PC-9 (cell line): ENCODE data around the gene COL24A1. TPM values are rescaled to one million over a fixed set of nuclear protein-coding genes. Genes with fewer than 3 reads are reported as not detected.
A peak's percentile ranks its signal among the peaks of the same experiment; 100 is the strongest.
"Not testable (repeated sequence)": the region's sequence is repeated elsewhere in the genome, so short reads cannot be mapped to it uniquely, and the experiment has no call there.

ENCODE experiments used
- BruUV-seq: library from RNA; stranded (reverse); fragments of 400-500 nt; replicated peaks from 2 replicates; lab custom pipeline; 2021; lab: Mats Ljungman, UMichigan
- CTCF ChIA-PET: fragments of 300-600 bp; sonication (Branson Sonifier 250); formaldehyde crosslinking; loops from one replicate; lab custom pipeline; 2022; ENCODE audit warnings: antibody characterized with exemption; lab: Charles Lee
- POLR2A ChIA-PET: fragments of 300-600 bp; sonication (Branson Sonifier 250); formaldehyde crosslinking; loops from one replicate; lab custom pipeline; 2022; ENCODE audit warnings: antibody characterized with exemption; ENCODE audit not compliant: unreplicated experiment; lab: Charles Lee
- DNase-seq, 2 experiments: peaks; one replicate each; pipeline versions ENCODE4 v3.0.0 to v3.0.0-alpha.2; 2015 to 2022; ENCODE audit warnings: mixed read lengths in 1 of 2
- H2AFZ ChIP-seq: fragments of 200-600 bp; sonication (generic); 2 replicates; pipeline ENCODE4 v1.8.1; 2017; ENCODE audit warnings: antibody characterized with exemption
- H3F3A ChIP-seq: fragments of 200-600 bp; sonication (generic); 2 replicates; pipeline ENCODE4 v1.8.1; 2017; ENCODE audit warnings: antibody characterized with exemption, mild to moderate bottlenecking, low read depth; ENCODE audit not compliant: insufficient read depth
- H3K27ac ChIP-seq: fragments of 200-600 bp; sonication (generic); 2 replicates; pipeline ENCODE4 v1.6.1; 2016; ENCODE audit warnings: mixed run types
- H3K27me3 ChIP-seq: fragments of 200-600 bp; sonication (generic); 2 replicates; pipeline ENCODE4 v1.6.1; 2016; ENCODE audit warnings: low read depth, mixed run types; ENCODE audit not compliant: insufficient read depth
- H3K36me3 ChIP-seq: fragments of 200-600 bp; sonication (generic); 2 replicates; pipeline ENCODE4 v1.6.1; 2016; ENCODE audit warnings: low read depth, mixed run types
- H3K4me1 ChIP-seq: fragments of 200-600 bp; sonication (generic); replicated peaks from 2 replicates; pipeline ENCODE4 v1.6.1; 2016; ENCODE audit warnings: mixed run types; ENCODE audit not compliant: insufficient read depth
- H3K4me2 ChIP-seq: fragments of 200-600 bp; sonication (generic); 2 replicates; pipeline ENCODE4 v1.6.1; 2017; ENCODE audit warnings: mixed run types
- H3K4me3 ChIP-seq: fragments of 200-600 bp; sonication (generic); 2 replicates; pipeline ENCODE4 v1.6.1; 2016; ENCODE audit warnings: mixed run types
- H3K79me2 ChIP-seq: fragments of 200-600 bp; sonication (generic); 2 replicates; pipeline ENCODE4 v1.6.1; 2017; ENCODE audit warnings: low read depth, mixed run types
- H3K9me2 ChIP-seq: fragments of 200-600 bp; sonication (generic); 2 replicates; pipeline ENCODE4 v1.8.1; 2017; ENCODE audit warnings: mild to moderate bottlenecking; ENCODE audit not compliant: insufficient read depth
- H3K9me3 ChIP-seq: fragments of 200-600 bp; sonication (generic); 2 replicates; pipeline ENCODE4 v1.8.1; 2016; ENCODE audit warnings: low read depth; ENCODE audit not compliant: insufficient read depth
- H4K20me1 ChIP-seq: fragments of 200-600 bp; sonication (generic); 2 replicates; pipeline ENCODE4 v1.8.1; 2017; ENCODE audit not compliant: insufficient read depth
- CTCF ChIP-seq: fragments of 200-600 bp; sonication (generic); conservative IDR thresholded peaks from 2 replicates; pipeline ENCODE4 v1.6.1; 2017; ENCODE audit warnings: mixed run types, antibody characterized with exemption, mild to moderate bottlenecking, moderate library complexity
- EZH2 ChIP-seq: fragments of 200-600 bp; sonication (generic); IDR thresholded peaks from 2 replicates; pipeline ENCODE4 v1.8.0; 2017; ENCODE audit warnings: antibody characterized with exemption, low read depth
- intact Hi-C: fragments of 100-400 bp; cut with micrococcal nuclease; formaldehyde crosslinking; loops from one replicate; pipeline ENCODE4 v1.10.0; 2022; ENCODE audit not compliant: unreplicated experiment
- total RNA-seq: library from RNA; stranded (reverse); gene quantifications from 2 replicates; pipeline ENCODE4 v1.2.3, GENCODE V29; 2021

Gene COL24A1
- total RNA-seq, 1 experiment from 2014 or later: 0.15 TPM

GRCh38 chr1:86085741-86086409 lies 70.7 kb downstream of the COL24A1 start:
- ChIA-PET CTCF (no interaction called here), POLR2A (no interaction called here)
- Histone ChIP-seq H3F3A (no peaks in the 10 kb centered on the region), H3K79me2 (no peaks in the 10 kb centered on the region), H3K9me2 (no peaks in the 10 kb centered on the region; the same call in 1 of the 2 replicates), H3K4me1 (no peaks in the 10 kb centered on the region), H3K4me2 (no peak overlapping the region), H3K4me3 (no peak overlapping the region), H3K27ac (no peak overlapping the region), H3K36me3 (no peaks in the 10 kb centered on the region), H2AFZ (no peak overlapping the region), H4K20me1 (no peaks in the 10 kb centered on the region), H3K9me3 (no peaks in the 10 kb centered on the region), H3K27me3 (no peaks in the 10 kb centered on the region)
- intact Hi-C loops: no loop called here
- no peak for DNase-seq
- TF ChIP-seq EZH2: no peak
- TF ChIP-seq CTCF: no peak
- no TSS peak for BruUV-seq

DNA sequence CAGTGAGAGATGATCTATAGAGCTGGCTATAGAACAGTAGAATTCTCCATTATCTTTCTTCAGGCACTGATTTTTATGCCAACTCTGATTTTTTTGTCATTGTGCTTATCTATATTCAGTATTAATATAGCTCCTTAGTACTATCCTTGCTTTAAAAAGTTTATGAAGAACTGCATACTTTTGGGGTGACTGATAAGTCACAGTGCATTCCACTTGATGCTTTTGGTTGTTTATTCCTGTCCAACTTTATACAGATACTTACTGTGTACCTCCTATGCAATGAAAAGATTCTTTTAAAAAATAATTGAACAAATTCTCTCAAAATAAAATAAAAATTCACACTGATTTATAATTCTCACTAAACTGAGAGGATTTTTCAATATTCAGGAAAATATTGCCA lies 71.6 kb downstream of the COL24A1 start:
- Histone ChIP-seq H3K9me2 (no peaks in the 10 kb centered on the region; the same call in 1 of the 2 replicates), H3K27ac (no peak overlapping the region), H3K27me3 (no peaks in the 10 kb centered on the region), H3F3A (no peaks in the 10 kb centered on the region), H3K36me3 (no peaks in the 10 kb centered on the region), H3K4me2 (no peak overlapping the region), H3K4me3 (no peak overlapping the region), H4K20me1 (no peaks in the 10 kb centered on the region), H3K9me3 (no peaks in the 10 kb centered on the region), H2AFZ (no peak overlapping the region; the same call in 1 of the 2 replicates), H3K79me2 (no peaks in the 10 kb centered on the region), H3K4me1 (no peaks in the 10 kb centered on the region)
- no peak for DNase-seq
- intact Hi-C loops: no loop called here
- POLR2A ChIA-PET: no interaction called here
- CTCF ChIA-PET: no interaction called here
- TF ChIP-seq EZH2 (no peak), CTCF (no peak)
- no TSS peak for BruUV-seq

- Histone ChIP-seq H2AFZ (no peak overlapping the region), H3K79me2 (no peaks in the 10 kb centered on the region), H3K4me2 (no peak overlapping the region), H3F3A (no peaks in the 10 kb centered on the region), H3K27me3 (no peaks in the 10 kb centered on the region), H3K27ac (no peak overlapping the region), H3K4me3 (no peak overlapping the region), H4K20me1 (no peaks in the 10 kb centered on the region), H3K9me3 (no peaks in the 10 kb centered on the region), H3K9me2 (no peaks in the 10 kb centered on the region), H3K36me3 (no peaks in the 10 kb centered on the region), H3K4me1 (no peaks in the 10 kb centered on the region)
- TF ChIP-seq CTCF (peak; percentile 52), EZH2 (no peak)
- CTCF ChIA-PET: no interaction called here
- intact Hi-C loops: no loop called here
- no peak for DNase-seq
- POLR2A ChIA-PET: no interaction called here
- no TSS peak for BruUV-seq
Observed at GRCh38 chr1:86082183-86082582, 74.4 kb downstream of the COL24A1 start.

- CTCF ChIA-PET, H3K27ac ChIP-seq, H3K27me3 ChIP-seq, H2AFZ ChIP-seq, H3K9me3 ChIP-seq, H3K79me2 ChIP-seq, H3K36me3 ChIP-seq, H3K4me1 ChIP-seq, H4K20me1 ChIP-seq, H3K9me2 ChIP-seq, H3F3A ChIP-seq, DNase-seq, BruUV-seq, intact Hi-C loops, H3K4me2 ChIP-seq, POLR2A ChIA-PET, H3K4me3 ChIP-seq: not testable (repeated sequence)
Observed at GRCh38 chr1:86072474-86072873, 84.1 kb downstream of the COL24A1 start.

- H3K4me1 ChIP-seq, intact Hi-C loops, BruUV-seq, POLR2A ChIA-PET, H3K9me2 ChIP-seq, H3K4me2 ChIP-seq, H3K79me2 ChIP-seq, DNase-seq, H3F3A ChIP-seq, H3K36me3 ChIP-seq, H4K20me1 ChIP-seq, CTCF ChIA-PET, H3K27me3 ChIP-seq, H3K27ac ChIP-seq, H3K4me3 ChIP-seq, H2AFZ ChIP-seq, H3K9me3 ChIP-seq: not testable (repeated sequence)
Observed at GRCh38 chr1:86071870-86072269, 84.7 kb downstream of the COL24A1 start.
